ENCODE results near the gene MLLT10. TPM values are rescaled to one million over a fixed set of nuclear protein-coding genes. Genes with fewer than 3 reads are reported as not detected.

The MLLT10 gene
- total RNA-seq, 2 experiments from 2014 or later, result 32.8 to 35.4 TPM

- H3K27ac Mint-ChIP-seq, result no peak overlapping the region
- no peaks in the 10 kb centered on the region for H3K36me3 Mint-ChIP-seq
- H3K4me1 Mint-ChIP-seq (ENCODE audit: low read depth), result peaks cover 9% of the 10 kb centered on the region
- intact Hi-C loops (cut with micrococcal nuclease), result loop anchor here (10.0 kb wide), 1 partner anchor 922 kb away; no protein-coding TSS in a partner anchor
- ChIA-PET POLR2A (no interaction called here), CTCF (no interaction called here)
- no peaks in the 10 kb centered on the region for H3K9me3 Mint-ChIP-seq
- no peak for DNase-seq
- peaks cover 54% of the 10 kb centered on the region for H3K27me3 Mint-ChIP-seq
- no peak overlapping the region for H3K4me3 Mint-ChIP-seq
These were observed 21.2 kb upstream of the MLLT10 start for GRCh38 chr10:21512573-21513404.

GRCh38 chr10:21513405-21513788 is 20.6 kb upstream of the MLLT10 start:
- ChIA-PET POLR2A (no interaction called here), CTCF (no interaction called here)
- Mint-ChIP-seq H3K27ac (no peak overlapping the region), H3K27me3 (peaks cover 58% of the 10 kb centered on the region), H3K9me3 (no peaks in the 10 kb centered on the region), H3K4me1 (ENCODE audit: low read depth) (peaks cover 15% of the 10 kb centered on the region), H3K36me3 (no peaks in the 10 kb centered on the region), H3K4me3 (no peak overlapping the region)
- DNase-seq, result no peak
- intact Hi-C loops (cut with micrococcal nuclease), result loop anchor here (10.0 kb wide), 1 partner anchor 921 kb away; no protein-coding TSS in a partner anchor

GRCh38 chr10:21514129-21514817 is 19.8 kb upstream of the MLLT10 start:
- intact Hi-C loops (cut with micrococcal nuclease), result loop anchor here (10.0 kb wide), 1 partner anchor 921 kb away; no protein-coding TSS in a partner anchor
- ChIA-PET POLR2A (no interaction called here), CTCF (interaction anchor here (3.5 kb wide), 1 partner anchor 18 kb away, joined by 21 read pairs; no protein-coding TSS in a partner anchor)
- no peaks in the 10 kb centered on the region for H3K36me3 Mint-ChIP-seq
- peaks cover 21% of the 10 kb centered on the region for H3K4me1 Mint-ChIP-seq (ENCODE audit: low read depth)
- no peak overlapping the region for H3K4me3 Mint-ChIP-seq
- DNase-seq, result no peak
- no peak overlapping the region for H3K27ac Mint-ChIP-seq
- H3K27me3 Mint-ChIP-seq, result peaks cover 60% of the 10 kb centered on the region
- H3K9me3 Mint-ChIP-seq, result no peaks in the 10 kb centered on the region

- CTCF ChIA-PET, result interaction anchor here (3.5 kb wide), 1 partner anchor 19 kb away, joined by 21 read pairs; no protein-coding TSS in a partner anchor
- intact Hi-C loops (cut with micrococcal nuclease), result loop anchor here (5.0 to 10.0 kb wide), 2 partner anchors 217 to 920 kb away; no protein-coding TSS in a partner anchor
- H3K27me3 Mint-ChIP-seq, result peaks cover 65% of the 10 kb centered on the region
- no peaks in the 10 kb centered on the region for H3K9me3 Mint-ChIP-seq
- no peaks in the 10 kb centered on the region for H3K36me3 Mint-ChIP-seq
- no peak overlapping the region for H3K4me3 Mint-ChIP-seq
- no peak for DNase-seq
- no peak overlapping the region for H3K27ac Mint-ChIP-seq
- peaks cover 27% of the 10 kb centered on the region for H3K4me1 Mint-ChIP-seq (ENCODE audit: low read depth)
- POLR2A ChIA-PET, result interaction anchor here (0.6 kb wide), 1 partner anchor 1024 kb away, joined by 3 read pairs; no protein-coding TSS in a partner anchor
These were observed 19.1 kb upstream of the MLLT10 start for GRCh38 chr10:21514818-21515351.

GRCh38 chr10:21515361-21516241 is 18.4 kb upstream of the MLLT10 start:
- Mint-ChIP-seq H3K4me3 (peak overlapping the region; percentile 51), H3K9me3 (no peaks in the 10 kb centered on the region), H3K27me3 (peaks cover 70% of the 10 kb centered on the region), H3K27ac (no peak overlapping the region), H3K4me1 (ENCODE audit: low read depth) (peaks cover 34% of the 10 kb centered on the region), H3K36me3 (no peaks in the 10 kb centered on the region)
- no peak for DNase-seq
- intact Hi-C loops (cut with micrococcal nuclease), result loop anchor here (5.0 to 10.0 kb wide), 2 partner anchors 217 to 919 kb away; no protein-coding TSS in a partner anchor
- ChIA-PET POLR2A (interaction anchor here (0.6 to 1.0 kb wide), 2 partner anchors 10 to 1023 kb away, joined by 3 read pairs; partner anchors contain the start of gene SKIDA1), CTCF (interaction anchor here (0.9 to 3.5 kb wide), 2 partner anchors 19 to 237 kb away, joined by 4 to 21 read pairs; no protein-coding TSS in a partner anchor)

- CTCF ChIA-PET, result interaction anchor here (0.5 to 3.5 kb wide), 3 partner anchors 20 to 238 kb away, joined by 3 to 21 read pairs (median 4); no protein-coding TSS in a partner anchor
These were observed 17.5 kb upstream of the MLLT10 start for GRCh38 chr10:21516242-21517131.

GRCh38 chr10:21517134-21518031 is 16.6 kb upstream of the MLLT10 start:
- peak; percentile 39 for DNase-seq
- Mint-ChIP-seq H3K27ac (no peak overlapping the region), H3K4me3 (peak overlapping the region; percentile 84), H3K27me3 (peaks cover 70% of the 10 kb centered on the region), H3K36me3 (no peaks in the 10 kb centered on the region), H3K9me3 (no peaks in the 10 kb centered on the region), H3K4me1 (ENCODE audit: low read depth) (peaks cover 34% of the 10 kb centered on the region)
- CTCF ChIA-PET, result interaction anchor here (1.2 to 3.5 kb wide), 4 partner anchors 16 to 22 kb away, joined by 4 to 21 read pairs (median 12); partner anchors contain the start of gene MLLT10
- intact Hi-C loops (cut with micrococcal nuclease), result loop anchor here (1.0 to 10.0 kb wide), 4 partner anchors 17 to 917 kb away; partner anchors contain the start of gene MLLT10
- POLR2A ChIA-PET, result interaction anchor here (0.6 to 1.0 kb wide), 3 partner anchors 8 to 111 kb away, joined by 3 to 4 read pairs (median 3); partner anchors contain the start of gene SKIDA1

More at GRCh38 chr10:21516242-21517131, 17.5 kb upstream of the MLLT10 start:
- DNase-seq, result peak; percentile 60
- Mint-ChIP-seq H3K9me3 (no peaks in the 10 kb centered on the region), H3K27me3 (peaks cover 73% of the 10 kb centered on the region), H3K27ac (no peak overlapping the region), H3K4me1 (ENCODE audit: low read depth) (peaks cover 34% of the 10 kb centered on the region), H3K36me3 (no peaks in the 10 kb centered on the region), H3K4me3 (peak overlapping the region; percentile 84)
- POLR2A ChIA-PET, result interaction anchor here (0.6 to 1.0 kb wide), 2 partner anchors 9 to 112 kb away, joined by 3 to 4 read pairs; partner anchors contain the start of gene SKIDA1
- intact Hi-C loops (cut with micrococcal nuclease), result loop anchor here (5.0 to 10.0 kb wide), 2 partner anchors 216 to 918 kb away; no protein-coding TSS in a partner anchor

- intact Hi-C loops (cut with micrococcal nuclease), result loop anchor here (1.0 to 10.0 kb wide), 4 partner anchors 17 to 917 kb away; partner anchors contain the start of gene MLLT10
- no peaks in the 10 kb centered on the region for H3K36me3 Mint-ChIP-seq
- DNase-seq, result no peak
- H3K27ac Mint-ChIP-seq, result no peak overlapping the region
- H3K4me3 Mint-ChIP-seq, result peak overlapping the region; percentile 84
- ChIA-PET POLR2A (interaction anchor here (0.7 to 1.1 kb wide), 3 partner anchors 9 to 22 kb away, joined by 3 to 8 read pairs (median 5); partner anchors contain the start of gene MLLT10), CTCF (interaction anchor here (1.2 to 1.7 kb wide), 3 partner anchors 15 to 23 kb away, joined by 4 to 14 read pairs (median 11); partner anchors contain the start of gene MLLT10)
- H3K9me3 Mint-ChIP-seq, result no peaks in the 10 kb centered on the region
- peaks cover 62% of the 10 kb centered on the region for H3K27me3 Mint-ChIP-seq
- H3K4me1 Mint-ChIP-seq (ENCODE audit: low read depth), result peaks cover 34% of the 10 kb centered on the region
These were observed 15.8 kb upstream of the MLLT10 start for GRCh38 chr10:21518149-21518640.

Measured in activated CD4-positive, alpha-beta memory T cell treated with anti-CD3 and anti-CD28 coated beads for 36 hours (primary cell).